ENCODE results near the gene SP140L.
"Not testable (repeated sequence)": the region's sequence is repeated elsewhere in the genome, so short reads cannot be mapped to it uniquely, and the experiment has no call there.

Gene SP140L

GRCh38 chr2:230324503-230324902, 2.5 kb upstream of the SP140L start:
- no peak for DNase-seq

GRCh38 chr2:230325316-230326243, 1.4 kb upstream of the SP140L start:
- no peak for DNase-seq

- DNase-seq = no peak
Observed at GRCh38 chr2:230327418-230328154, 593 bp downstream of the SP140L start.

GRCh38 chr2:230328155-230328458, 1.1 kb downstream of the SP140L start:
- no peak for DNase-seq

GRCh38 chr2:230329946-230330605, 3.1 kb downstream of the SP140L start:
- DNase-seq = no peak

GRCh38 chr2:230330725-230331124, 3.7 kb downstream of the SP140L start:
- no peak for DNase-seq

GRCh38 chr2:230335461-230335863, 8.5 kb downstream of the SP140L start:
- no peak for DNase-seq

GRCh38 chr2:230335864-230336506, 9.0 kb downstream of the SP140L start:
- DNase-seq = no peak

GRCh38 chr2:230341936-230342528, 15.0 kb downstream of the SP140L start:
- not testable (repeated sequence) for DNase-seq

- DNase-seq = not testable (repeated sequence)
Observed at GRCh38 chr2:230343041-230343624, 16.1 kb downstream of the SP140L start.

GRCh38 chr2:230343747-230344146, 16.8 kb downstream of the SP140L start:
- no peak for DNase-seq

GRCh38 chr2:230346465-230346864, 19.5 kb downstream of the SP140L start:
- DNase-seq = no peak

- DNase-seq = no peak
Observed at GRCh38 chr2:230346921-230347533, 20.0 kb downstream of the SP140L start.

- DNase-seq = peak; percentile 13
Observed at GRCh38 chr2:230347659-230348305, 20.8 kb downstream of the SP140L start.

- no peak for DNase-seq
Observed at GRCh38 chr2:230348787-230349186, 21.8 kb downstream of the SP140L start.

- DNase-seq = peak; percentile 19
Observed at GRCh38 chr2:230356084-230356483, 29.1 kb downstream of the SP140L start.

- DNase-seq = peak; percentile 25
Observed at GRCh38 chr2:230358305-230358704, 31.3 kb downstream of the SP140L start.

GRCh38 chr2:230360028-230360427, 33.0 kb downstream of the SP140L start:
- no peak for DNase-seq

- no peak for DNase-seq
Observed at GRCh38 chr2:230362030-230362691, 35.2 kb downstream of the SP140L start.

GRCh38 chr2:230382108-230382507, 55.1 kb downstream of the SP140L start:
- no peak for DNase-seq

GRCh38 chr2:230383453-230383852, 56.5 kb downstream of the SP140L start:
- DNase-seq = no peak
